Mesendoderm (in vitro differentiated cells): ENCODE data around the gene RGS5.

ENCODE experiments used
- DNase-seq: peaks from one replicate; pipeline ENCODE4 v3.0.0; 2013
- H2AK5ac ChIP-seq: 2 replicates; pipeline ENCODE4 v1.6.1; 2013; ENCODE audit warnings: low read length, inconsistent platforms
- H2BK120ac ChIP-seq: 2 replicates; pipeline ENCODE4 v1.6.1; 2013; ENCODE audit warnings: low read depth, mild to moderate bottlenecking, low read length, moderate library complexity, mixed read lengths
- H2BK15ac ChIP-seq: replicated peaks from 2 replicates; pipeline ENCODE4 v1.6.1; 2013; ENCODE audit warnings: low read depth, mild to moderate bottlenecking, moderate library complexity
- H2BK5ac ChIP-seq: 2 replicates; pipeline ENCODE4 v1.6.1; 2013; ENCODE audit warnings: low read length, inconsistent platforms
- H3K18ac ChIP-seq: 2 replicates; pipeline ENCODE4 v1.6.1; 2013; ENCODE audit warnings: mild to moderate bottlenecking, low read length, mixed read lengths
- H3K23ac ChIP-seq: one replicate; pipeline ENCODE4 v1.6.1; 2013; ENCODE audit warnings: low read length
- H3K27ac ChIP-seq: 2 replicates; pipeline ENCODE4 v1.5.1; 2013; ENCODE audit warnings: low read depth, mild to moderate bottlenecking, inconsistent platforms, low read length, moderate library complexity
- H3K27me3 ChIP-seq: 2 replicates; pipeline ENCODE4 v1.6.1; 2013; ENCODE audit warnings: low read length, control low read depth, mild to moderate bottlenecking, inconsistent platforms; ENCODE audit not compliant: insufficient read depth, poor library complexity
- H3K36me3 ChIP-seq: 2 replicates; pipeline ENCODE4 v1.6.1; 2013; ENCODE audit warnings: low read length, inconsistent platforms; ENCODE audit not compliant: control insufficient read depth, insufficient read depth
- H3K4ac ChIP-seq: one replicate; pipeline ENCODE4 v1.6.1; 2013; ENCODE audit warnings: low read depth, mild to moderate bottlenecking, low read length, moderate library complexity
- H3K4me1 ChIP-seq: 2 replicates; pipeline ENCODE4 v1.6.1; 2013; ENCODE audit warnings: low read depth, low read length, inconsistent platforms; ENCODE audit not compliant: control insufficient read depth
- H3K4me2 ChIP-seq: 2 replicates; pipeline ENCODE4 v1.6.1; 2013; ENCODE audit warnings: low read length
- H3K4me3 ChIP-seq: 2 replicates; pipeline ENCODE4 v1.5.1; 2013; ENCODE audit warnings: mild to moderate bottlenecking, low read length
- H3K56ac ChIP-seq: one replicate; pipeline ENCODE4 v1.6.1; 2013; ENCODE audit warnings: low read length
- H3K79me1 ChIP-seq: 2 replicates; pipeline ENCODE4 v1.6.1; 2013; ENCODE audit warnings: low read length, inconsistent platforms
- H3K79me2 ChIP-seq: 2 replicates; pipeline ENCODE4 v1.6.1; 2013; ENCODE audit warnings: mild to moderate bottlenecking, low read length; ENCODE audit not compliant: control insufficient read depth, insufficient read depth
- H3K9ac ChIP-seq: 2 replicates; pipeline ENCODE4 v1.6.1; 2013; ENCODE audit warnings: low read length, inconsistent platforms
- H4K5ac ChIP-seq: one replicate; pipeline ENCODE4 v1.6.1; 2013; ENCODE audit warnings: low read length
- H4K8ac ChIP-seq: one replicate; pipeline ENCODE4 v1.6.1; 2013; ENCODE audit warnings: low read depth, mild to moderate bottlenecking, control low read depth, low read length, moderate library complexity
- WGBS: extraction: QIAGEN DNeasy Blood & Tissue Kit; methylation state at CpG from one replicate; pipeline ENCODE4 v1.1.7; 2013; ENCODE audit warnings: low lambda C conversion rate, missing lambda C conversion rate; ENCODE audit not compliant: insufficient coverage; ENCODE audit errors: extremely low coverage; 5-methylcytosine and 5-hydroxymethylcytosine counted together

The RGS5 gene

DNA sequence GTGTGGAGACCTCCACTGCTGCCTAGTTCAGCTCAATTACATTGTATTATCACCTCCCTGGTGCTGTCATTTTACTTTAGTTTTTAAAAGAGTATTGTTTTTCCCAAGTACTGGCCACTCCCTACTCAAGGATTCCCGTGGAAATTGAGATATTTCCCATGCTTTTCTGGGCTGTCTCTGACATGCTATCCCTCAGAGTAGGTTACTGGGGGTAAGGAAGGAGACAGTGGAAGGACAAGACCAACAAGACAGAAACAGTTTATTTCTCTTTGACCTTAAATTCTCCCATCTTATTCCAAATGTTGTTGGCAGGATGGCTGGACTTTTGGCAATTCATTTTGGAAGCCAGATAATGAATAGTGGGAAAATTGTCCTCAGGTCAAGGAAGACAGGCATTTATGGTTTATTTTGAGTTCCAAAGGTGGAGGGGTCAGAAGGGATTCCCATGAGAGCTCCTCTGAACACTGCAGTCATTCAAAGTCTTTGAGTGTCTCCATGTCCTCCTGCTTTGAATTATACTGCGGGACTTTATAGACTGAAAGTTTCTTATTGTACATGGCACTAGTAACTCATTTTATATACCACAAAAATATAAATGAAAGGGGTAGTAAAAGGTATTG lies 20.3 kb downstream of the RGS5 start:
- H3K27me3 ChIP-seq, result no peaks in the 10 kb centered on the region
- DNase-seq, result no peak
- no CpG with 5 or more reads among the region's 2 CpGs for WGBS
- H3K4me2 ChIP-seq, result no peak overlapping the region
- no peak overlapping the region for H2BK15ac ChIP-seq
- no peak overlapping the region for H3K4me3 ChIP-seq
- H4K5ac ChIP-seq, result no peak overlapping the region
- H3K23ac ChIP-seq, result no peak overlapping the region
- no peaks in the 10 kb centered on the region for H3K79me1 ChIP-seq
- H2AK5ac ChIP-seq, result no peak overlapping the region
- no peak overlapping the region for H3K9ac ChIP-seq
- H3K18ac ChIP-seq, result no peak overlapping the region
- no peak overlapping the region for H3K27ac ChIP-seq
- no peak overlapping the region for H2BK120ac ChIP-seq
- H3K79me2 ChIP-seq, result no peaks in the 10 kb centered on the region
- H2BK5ac ChIP-seq, result no peak overlapping the region
- peaks cover under 1% of the 10 kb centered on the region for H3K4me1 ChIP-seq
- no peak overlapping the region for H4K8ac ChIP-seq
- no peak overlapping the region for H3K4ac ChIP-seq
- no peak overlapping the region for H3K56ac ChIP-seq
- no peaks in the 10 kb centered on the region for H3K36me3 ChIP-seq

DNA sequence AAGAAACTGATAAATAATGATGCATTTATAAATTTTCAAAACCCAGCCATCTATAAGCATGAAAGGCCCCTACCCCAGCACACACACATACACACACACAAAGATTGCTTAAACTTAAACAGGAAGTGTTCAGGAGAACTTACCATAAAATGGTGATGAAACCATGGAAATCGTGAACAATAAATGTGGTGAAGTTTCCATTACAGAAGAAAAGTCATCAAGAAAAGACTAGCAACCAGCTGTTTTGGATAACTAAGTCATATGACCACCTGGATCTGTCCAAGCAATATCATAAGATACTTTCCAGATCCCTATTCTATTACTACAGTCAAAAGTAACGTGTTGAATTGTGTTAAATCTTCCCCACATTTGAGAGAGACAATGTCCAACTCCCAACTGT lies 24.1 kb downstream of the RGS5 start:
- no peak overlapping the region for H4K5ac ChIP-seq
- no peak overlapping the region for H3K23ac ChIP-seq
- H2BK120ac ChIP-seq, result no peak overlapping the region
- no peak overlapping the region for H3K9ac ChIP-seq
- no peak for DNase-seq
- no peak overlapping the region for H2BK15ac ChIP-seq
- no peaks in the 10 kb centered on the region for H3K4me1 ChIP-seq
- no peak overlapping the region for H3K18ac ChIP-seq
- no peaks in the 10 kb centered on the region for H3K36me3 ChIP-seq
- no peak overlapping the region for H3K4ac ChIP-seq
- H3K4me2 ChIP-seq, result no peak overlapping the region
- H2AK5ac ChIP-seq, result no peak overlapping the region
- H3K4me3 ChIP-seq, result no peak overlapping the region
- no peak overlapping the region for H2BK5ac ChIP-seq
- no peak overlapping the region for H3K56ac ChIP-seq
- WGBS, result no CpG with 5 or more reads among the region's 2 CpGs
- H4K8ac ChIP-seq, result no peak overlapping the region
- no peaks in the 10 kb centered on the region for H3K79me1 ChIP-seq
- H3K27me3 ChIP-seq, result no peaks in the 10 kb centered on the region
- no peak overlapping the region for H3K27ac ChIP-seq
- no peaks in the 10 kb centered on the region for H3K79me2 ChIP-seq

DNA sequence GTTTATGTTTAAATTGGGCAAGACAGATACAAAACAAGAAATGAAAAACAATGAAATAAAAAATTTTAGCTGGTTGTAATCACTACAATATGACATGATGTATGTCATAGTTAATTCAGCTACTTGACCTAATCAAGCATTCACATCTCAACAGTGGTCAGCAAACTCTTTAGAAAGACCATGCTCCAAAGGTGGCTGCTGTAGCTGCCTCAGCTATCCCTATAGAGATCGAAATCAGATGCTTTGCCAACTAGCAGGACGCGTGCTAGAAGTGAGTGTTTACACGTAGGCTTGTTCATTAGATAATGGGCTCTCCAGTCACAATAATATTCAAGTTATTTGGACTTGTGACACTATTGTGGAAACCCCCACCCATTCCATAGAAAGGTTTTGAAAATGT lies 25.9 kb downstream of the RGS5 start:
- WGBS, result no CpG with 5 or more reads among the region's 4 CpGs
- Histone ChIP-seq H4K8ac (no peak overlapping the region), H3K9ac (no peak overlapping the region), H2BK120ac (no peak overlapping the region), H3K79me2 (no peaks in the 10 kb centered on the region), H3K27ac (no peak overlapping the region), H2AK5ac (no peak overlapping the region), H3K18ac (no peak overlapping the region), H3K4me3 (no peak overlapping the region), H2BK15ac (no peak overlapping the region), H3K4ac (no peak overlapping the region), H3K79me1 (no peaks in the 10 kb centered on the region), H3K27me3 (no peaks in the 10 kb centered on the region), H3K56ac (no peak overlapping the region), H3K4me2 (no peak overlapping the region), H2BK5ac (no peak overlapping the region), H3K36me3 (no peaks in the 10 kb centered on the region), H3K23ac (no peak overlapping the region), H4K5ac (no peak overlapping the region), H3K4me1 (no peaks in the 10 kb centered on the region)
- DNase-seq, result no peak

DNA sequence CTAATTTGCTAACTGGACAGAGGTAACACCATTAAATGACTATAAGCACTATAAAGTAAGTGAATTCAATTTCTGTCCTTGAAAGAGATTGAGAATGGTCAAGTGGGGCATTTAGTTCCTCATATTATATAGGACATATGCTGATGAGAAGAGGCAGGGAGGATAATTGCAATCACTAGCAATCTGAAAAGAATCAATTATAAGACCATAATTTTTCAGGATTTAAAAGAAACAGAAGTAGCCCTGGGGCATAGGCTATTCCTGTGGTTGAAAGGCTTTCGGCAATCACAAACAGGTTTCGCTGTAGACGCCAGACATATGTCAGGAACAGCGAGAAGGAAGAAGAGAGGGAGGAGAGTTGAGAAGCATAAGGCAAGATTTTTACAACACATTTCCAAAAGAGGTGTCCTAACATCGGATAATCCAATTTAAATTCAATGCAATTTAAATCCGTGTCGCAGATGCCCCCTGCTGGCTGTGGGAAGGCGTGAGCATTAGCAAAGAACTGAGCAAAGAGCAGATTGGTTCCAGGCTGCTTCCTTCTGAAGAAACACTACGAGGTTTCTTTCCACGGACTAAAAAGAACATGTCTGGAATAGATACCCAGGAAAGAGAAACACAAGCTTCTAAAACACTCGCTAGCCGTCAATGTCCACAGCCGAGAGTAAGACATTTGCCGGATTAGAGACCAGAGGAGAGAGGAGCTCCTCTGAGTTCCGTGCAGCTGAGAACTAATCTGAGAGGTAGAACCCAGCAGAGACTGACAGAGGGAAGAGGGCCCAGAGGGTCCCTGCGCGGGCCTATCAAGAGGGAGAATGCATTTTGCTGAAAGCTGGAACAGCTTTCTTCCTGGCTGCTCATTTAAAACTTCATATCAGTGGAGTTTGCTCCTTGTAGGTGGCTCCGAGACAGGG lies 27.9 kb downstream of the RGS5 start:
- Histone ChIP-seq H2BK15ac (no peak overlapping the region), H2AK5ac (no peak overlapping the region), H2BK5ac (no peak overlapping the region), H3K4me2 (no peak overlapping the region), H3K18ac (peak overlapping the region; percentile 40), H3K4ac (peak overlapping the region; percentile 24), H4K5ac (no peak overlapping the region), H3K79me2 (no peaks in the 10 kb centered on the region), H3K27ac (no peak overlapping the region), H3K27me3 (no peaks in the 10 kb centered on the region), H3K4me3 (no peak overlapping the region), H3K79me1 (no peaks in the 10 kb centered on the region), H3K23ac (no peak overlapping the region), H3K56ac (no peak overlapping the region), H3K9ac (no peak overlapping the region), H3K36me3 (no peaks in the 10 kb centered on the region), H4K8ac (no peak overlapping the region), H2BK120ac (no peak overlapping the region), H3K4me1 (no peaks in the 10 kb centered on the region)
- whole genome bisulfite sequencing, result no CpG with 5 or more reads among the region's 18 CpGs
- DNase-seq, result peak; percentile 71

DNA sequence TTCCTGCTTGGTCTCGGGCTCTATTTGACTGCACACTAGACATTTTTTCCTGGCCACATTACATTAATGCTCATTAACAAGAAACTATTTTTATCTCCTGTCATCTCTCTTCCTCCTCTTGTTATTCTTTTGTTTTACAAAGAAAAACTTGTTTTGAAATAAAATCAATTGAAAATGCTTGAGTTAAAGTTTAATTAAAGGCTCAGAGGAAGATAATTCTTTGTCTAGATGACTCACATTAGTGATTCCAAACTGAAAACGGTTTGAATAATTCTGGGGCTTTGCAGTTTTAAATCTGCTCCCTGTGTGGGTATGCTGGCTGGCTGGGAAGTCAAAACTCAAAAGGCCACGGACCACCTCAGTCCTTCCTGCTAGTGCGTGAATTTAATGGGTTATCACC lies 29.6 kb downstream of the RGS5 start:
- no peaks in the 10 kb centered on the region for H3K79me2 ChIP-seq
- peak overlapping the region; percentile 68 for H3K18ac ChIP-seq
- H3K4me3 ChIP-seq, result no peak overlapping the region
- no peaks in the 10 kb centered on the region for H3K27me3 ChIP-seq
- no peak overlapping the region for H3K4ac ChIP-seq
- H2BK120ac ChIP-seq, result no peak overlapping the region
- no peak overlapping the region for H3K27ac ChIP-seq
- no peaks in the 10 kb centered on the region for H3K36me3 ChIP-seq
- H3K4me2 ChIP-seq, result no peak overlapping the region
- H3K23ac ChIP-seq, result no peak overlapping the region
- no peak overlapping the region for H4K8ac ChIP-seq
- H2BK15ac ChIP-seq, result no peak overlapping the region
- H3K79me1 ChIP-seq, result no peaks in the 10 kb centered on the region
- H3K56ac ChIP-seq, result no peak overlapping the region
- no peaks in the 10 kb centered on the region for H3K4me1 ChIP-seq
- H3K9ac ChIP-seq, result no peak overlapping the region
- DNase-seq, result no peak
- WGBS, result no CpG with 5 or more reads among the region's 4 CpGs
- H4K5ac ChIP-seq, result no peak overlapping the region
- H2AK5ac ChIP-seq, result no peak overlapping the region
- no peak overlapping the region for H2BK5ac ChIP-seq
